HG03378 (cell line): ENCODE results near the gene EIF2D.

Experiments used
- ATAC-seq: cut with Tn5 transposase; IDR thresholded peaks from one replicate; pipeline ENCODE4 v1.9.1; 2021; ENCODE audit warnings: mild to moderate bottlenecking, moderate library complexity; ENCODE audit not compliant: unreplicated experiment

EIF2D gene

GRCh38 chr1:206572835-206573234 is 39.4 kb downstream of the EIF2D start:
- no peak for ATAC-seq

DNA sequence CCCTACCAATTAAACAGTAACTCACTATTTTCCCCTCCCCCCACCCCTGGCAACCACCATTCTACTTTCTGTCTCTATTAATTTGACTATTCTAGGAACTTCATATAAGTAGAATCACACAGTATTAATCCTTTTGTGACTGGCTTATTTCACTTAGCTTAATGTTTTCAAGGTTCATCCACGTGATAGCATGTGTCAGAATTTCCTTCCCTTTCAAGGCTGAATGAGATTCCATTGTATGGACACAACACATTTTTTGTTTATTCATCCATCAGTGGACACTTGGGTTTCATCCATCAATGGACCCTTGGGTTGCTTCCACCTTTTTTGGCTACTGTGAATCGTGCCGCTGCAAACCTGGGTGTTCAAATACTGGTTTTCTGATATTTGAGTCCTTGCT is 41.7 kb downstream of the EIF2D start:
- ATAC-seq, result no peak

GRCh38 chr1:206569556-206569955 is 42.7 kb downstream of the EIF2D start:
- ATAC-seq, result no peak

GRCh38 chr1:206568779-206569352 is 43.4 kb downstream of the EIF2D start:
- ATAC-seq, result no peak

DNA sequence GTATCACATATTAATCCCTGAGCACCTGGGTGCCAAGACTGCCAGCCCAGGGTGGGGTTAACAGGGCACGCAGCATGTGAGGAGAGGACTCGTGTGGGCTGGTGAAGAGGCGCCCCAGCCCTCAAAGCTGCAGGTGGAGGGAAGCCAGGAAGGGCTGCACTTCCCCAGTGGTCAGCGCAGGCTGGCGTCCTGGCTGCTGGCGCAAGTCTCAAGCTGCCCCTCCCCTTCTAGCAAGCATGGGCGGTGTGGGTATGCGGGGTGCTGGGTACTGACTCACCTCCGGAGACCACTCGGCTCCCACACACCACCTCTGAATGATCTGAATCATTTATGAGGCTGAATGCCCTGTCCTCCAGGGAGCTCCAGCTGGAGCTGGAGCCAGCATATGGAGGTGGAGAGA is 44.0 kb downstream of the EIF2D start:
- no peak for ATAC-seq

DNA sequence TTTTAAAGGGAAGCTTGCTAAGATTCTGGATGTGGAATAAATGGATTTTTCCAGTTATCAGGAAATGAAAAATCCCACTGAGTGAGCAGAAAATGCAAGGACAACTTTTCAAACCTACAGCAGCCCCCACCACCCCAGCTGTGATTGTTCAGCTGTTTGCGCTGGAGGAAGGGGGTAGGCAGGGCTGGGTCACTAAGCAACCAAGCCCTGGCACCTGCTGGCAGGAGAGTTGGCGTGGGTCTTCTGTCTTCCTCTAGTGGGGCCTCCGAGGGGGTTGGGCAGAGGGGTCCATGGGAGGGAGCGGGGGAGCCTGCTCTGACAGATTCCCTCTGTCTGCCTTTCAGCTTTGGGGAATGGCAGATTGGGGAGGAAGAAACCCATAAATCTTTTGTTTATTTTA is 45.3 kb downstream of the EIF2D start:
- ATAC-seq, result no peak

GRCh38 chr1:206565995-206566394 is 46.3 kb downstream of the EIF2D start:
- ATAC-seq, result no peak

DNA sequence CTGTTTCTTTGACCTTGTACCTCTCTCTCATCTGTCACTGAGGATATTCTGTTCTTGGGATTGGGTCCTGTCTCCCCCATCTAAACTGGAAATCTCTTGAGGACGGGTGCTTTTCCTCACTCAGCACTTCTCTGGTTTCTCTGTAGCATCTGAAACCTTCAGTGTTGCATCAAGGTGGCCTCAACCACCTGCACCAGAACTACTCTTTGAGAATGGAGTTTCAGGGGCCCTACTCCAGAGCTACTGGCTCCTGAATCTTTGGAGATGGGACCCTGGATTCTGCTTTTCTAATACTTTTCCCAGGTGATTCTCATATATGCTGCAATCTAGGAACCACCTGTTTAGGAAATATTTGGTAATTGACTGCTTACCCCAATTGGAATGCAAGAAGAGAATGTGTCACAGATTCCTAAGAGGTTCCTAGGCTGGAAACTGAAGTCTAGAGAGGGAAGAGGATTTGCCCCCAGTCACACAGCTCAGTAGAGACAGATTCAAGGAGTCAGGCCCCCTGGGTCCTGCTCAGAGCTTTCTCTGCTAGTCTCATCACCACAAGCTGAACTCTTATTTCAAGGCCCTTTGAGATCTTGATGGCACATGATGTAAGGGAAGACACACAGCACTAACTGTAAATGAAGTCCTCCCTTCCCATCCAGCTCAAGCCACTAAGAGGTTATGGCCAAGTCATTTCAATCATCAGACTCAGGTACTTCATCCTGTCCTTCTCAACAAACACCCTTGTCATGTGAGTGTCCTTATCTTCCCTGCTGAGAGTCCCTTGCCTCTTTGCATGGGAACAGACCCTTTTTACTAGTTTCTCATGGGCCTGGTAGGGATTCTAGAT is 48.7 kb downstream of the EIF2D start:
- ATAC-seq, result peak; percentile 20

GRCh38 chr1:206560007-206560716 is 52.1 kb downstream of the EIF2D start:
- no peak for ATAC-seq

- no peak for ATAC-seq
These were observed 52.6 kb downstream of the EIF2D start for GRCh38 chr1:206559672-206559995.

- ATAC-seq, result no peak
These were observed 53.2 kb downstream of the EIF2D start for GRCh38 chr1:206558794-206559671.

DNA sequence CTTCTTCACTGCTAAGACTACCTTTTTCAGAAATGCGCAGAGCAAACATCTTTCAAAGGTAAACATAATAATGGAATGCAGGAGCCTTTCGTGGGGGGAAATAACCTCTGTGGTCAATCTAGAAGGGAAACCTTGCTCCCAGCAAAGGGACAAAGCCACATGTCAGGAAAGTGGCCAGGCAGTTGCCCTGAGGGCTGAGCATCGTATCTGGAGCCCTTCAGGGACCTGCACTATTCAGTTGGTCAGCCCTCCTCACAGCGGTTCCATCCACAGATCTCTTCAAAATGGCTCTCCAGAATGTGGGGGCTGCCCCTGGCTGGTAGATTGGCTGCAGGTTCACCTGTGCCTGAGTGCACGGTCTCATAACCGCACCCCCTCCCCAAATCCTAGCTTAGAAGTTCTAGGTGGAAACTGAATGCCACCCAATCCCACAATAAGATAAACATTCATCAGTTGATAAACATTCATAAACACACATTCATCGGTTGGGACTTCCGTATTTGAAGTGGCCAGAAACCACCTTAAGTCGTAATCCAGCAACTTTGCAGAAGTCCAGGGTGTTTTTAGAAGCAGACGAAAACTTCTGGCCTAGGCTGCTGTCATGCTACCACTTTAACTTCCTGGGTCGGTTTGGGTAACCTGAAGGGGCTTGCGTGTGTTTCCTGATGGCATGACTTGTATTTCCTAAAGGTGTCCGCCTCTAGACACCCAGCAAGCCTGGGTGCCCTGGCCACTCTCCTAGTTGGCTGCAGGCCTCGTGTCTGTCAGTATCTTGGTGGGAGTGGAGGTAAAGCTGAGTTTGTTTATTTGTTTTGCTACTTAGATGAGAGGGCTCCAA is 54.4 kb downstream of the EIF2D start:
- no peak for ATAC-seq

DNA sequence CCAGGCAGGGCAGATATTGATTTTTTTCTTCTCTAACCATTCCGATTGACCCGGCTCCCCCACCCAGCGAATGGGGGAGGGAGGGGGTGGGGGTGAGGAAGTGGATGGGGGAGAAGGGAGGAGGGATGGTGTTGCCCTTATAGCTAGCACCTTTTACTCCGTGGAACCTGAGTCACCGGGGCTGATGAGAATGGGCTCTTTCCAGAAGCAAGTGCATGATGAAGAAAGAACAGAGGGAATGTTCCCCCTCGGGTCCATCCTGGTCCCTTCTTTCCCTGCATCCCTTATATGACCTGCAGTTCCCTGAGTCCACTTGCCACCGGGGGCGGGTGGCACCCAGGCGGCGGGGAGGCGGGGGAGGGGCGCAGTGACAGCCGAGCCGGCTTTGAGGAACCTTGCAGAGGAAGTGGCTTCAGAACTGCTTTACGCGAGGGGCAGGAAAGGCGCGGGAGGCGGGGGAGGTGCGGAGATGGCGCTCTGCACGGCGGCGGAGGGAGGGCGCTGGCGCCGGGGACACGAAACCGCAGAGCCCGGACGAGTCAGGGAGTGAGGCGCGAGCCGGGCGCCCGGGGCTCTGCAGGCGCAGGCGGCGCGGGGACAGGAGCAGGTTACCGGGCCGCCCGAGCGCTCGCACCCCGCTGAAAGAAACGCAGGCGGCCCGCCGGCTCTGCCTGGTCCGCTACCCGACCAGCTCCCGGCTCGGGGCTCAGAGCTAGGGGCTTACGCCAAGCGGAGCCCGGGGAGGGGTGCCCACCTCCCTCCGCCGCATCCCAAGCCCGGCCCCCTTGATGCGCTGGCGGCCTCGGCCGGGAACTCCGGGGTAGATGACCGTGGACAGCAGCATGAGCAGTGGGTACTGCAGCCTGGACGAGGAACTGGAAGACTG is 55.3 kb downstream of the EIF2D start:
- ATAC-seq, result no peak

DNA sequence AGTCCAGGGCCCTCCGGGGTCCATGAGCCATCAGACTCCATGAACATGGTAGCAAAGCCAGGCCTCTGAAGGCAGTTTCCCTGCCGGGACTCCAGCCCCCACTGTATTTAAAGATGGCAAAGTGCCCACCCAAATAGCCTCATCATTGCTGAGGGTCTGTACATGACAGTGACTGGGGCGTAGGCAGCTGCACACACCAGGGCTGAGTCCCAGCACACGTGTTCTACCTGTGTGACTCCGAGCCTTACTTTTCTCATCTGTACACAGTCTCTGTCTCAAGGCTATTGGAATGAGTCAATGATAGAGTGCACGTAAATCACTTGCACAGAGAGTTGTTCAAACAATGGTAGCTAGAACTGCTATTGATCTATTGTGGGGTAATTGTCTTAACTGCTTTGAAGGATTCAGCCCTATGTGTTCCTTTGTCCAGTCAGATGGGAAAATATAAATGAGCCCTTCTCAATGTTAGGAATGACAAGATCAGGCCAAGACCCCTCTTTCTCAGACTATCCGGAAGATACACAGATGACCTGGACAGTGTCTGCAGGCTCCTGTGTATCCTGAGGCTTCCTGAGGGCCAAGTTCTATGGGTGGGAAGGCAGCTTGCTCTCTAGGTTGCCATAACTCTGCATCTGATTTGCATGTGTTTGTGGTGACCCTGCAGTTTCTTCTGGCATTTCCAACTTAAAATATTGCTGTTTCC is 56.1 kb downstream of the EIF2D start:
- ATAC-seq, result no peak

DNA sequence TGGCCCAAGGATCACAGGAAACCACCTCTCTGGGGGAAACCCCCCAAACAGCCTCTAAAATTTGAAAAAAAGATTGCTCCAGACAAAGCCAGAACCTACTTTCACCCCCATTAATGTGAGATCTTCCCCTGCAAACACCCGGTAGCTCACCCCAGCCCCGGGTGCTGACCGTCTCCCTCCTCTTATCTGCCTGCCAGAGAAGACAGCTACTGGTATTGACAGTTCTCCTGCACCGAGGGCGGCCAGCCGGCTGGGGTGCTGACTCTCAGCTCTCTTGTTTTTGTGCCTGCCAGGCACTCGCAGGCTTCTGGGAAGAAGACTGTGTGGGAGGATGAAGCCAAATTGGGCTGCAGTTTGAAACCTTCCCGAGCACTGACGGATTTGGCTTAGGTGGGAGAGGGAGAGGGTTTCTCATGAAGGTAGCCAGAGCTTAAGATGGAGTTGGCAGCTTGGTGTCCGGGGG is 56.8 kb downstream of the EIF2D start:
- no peak for ATAC-seq

- no peak for ATAC-seq
These were observed 57.4 kb downstream of the EIF2D start for GRCh38 chr1:206554701-206555472.

GRCh38 chr1:206554211-206554610 is 58.1 kb downstream of the EIF2D start:
- no peak for ATAC-seq

- ATAC-seq, result no peak
These were observed 60.3 kb downstream of the EIF2D start for GRCh38 chr1:206551986-206552326.
